Measurements from ENCODE around the gene C4A.
"Not testable (repeated sequence)": the region's sequence is repeated elsewhere in the genome, so short reads cannot be mapped to it uniquely, and the experiment has no call there.

DNA sequence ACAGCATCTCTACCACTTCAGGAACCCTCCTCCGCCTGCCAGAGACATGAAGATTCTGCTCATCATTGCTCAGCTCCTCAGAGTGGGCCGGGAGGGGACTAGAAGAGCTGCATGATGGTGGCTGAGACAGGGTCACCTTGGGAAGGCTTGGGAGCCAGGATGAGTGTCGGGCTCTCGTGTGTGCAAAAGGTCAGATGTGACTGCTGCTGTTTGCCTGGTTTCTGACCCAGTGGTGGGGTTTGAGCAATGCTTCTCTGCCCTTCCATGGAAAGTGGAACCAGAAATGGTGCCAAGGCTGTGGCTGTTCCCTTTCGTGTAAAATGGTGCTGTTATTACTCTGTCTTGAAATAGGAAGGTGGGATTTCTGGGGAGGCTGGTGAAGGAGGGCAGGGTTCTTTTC lies 31.9 kb downstream of the C4A start:
- TF ChIP-seq POLR2AphosphoS5 (IDR thresholded peaks at IDR 0.05): not testable (repeated sequence)
- TF ChIP-seq, protein P1, sequence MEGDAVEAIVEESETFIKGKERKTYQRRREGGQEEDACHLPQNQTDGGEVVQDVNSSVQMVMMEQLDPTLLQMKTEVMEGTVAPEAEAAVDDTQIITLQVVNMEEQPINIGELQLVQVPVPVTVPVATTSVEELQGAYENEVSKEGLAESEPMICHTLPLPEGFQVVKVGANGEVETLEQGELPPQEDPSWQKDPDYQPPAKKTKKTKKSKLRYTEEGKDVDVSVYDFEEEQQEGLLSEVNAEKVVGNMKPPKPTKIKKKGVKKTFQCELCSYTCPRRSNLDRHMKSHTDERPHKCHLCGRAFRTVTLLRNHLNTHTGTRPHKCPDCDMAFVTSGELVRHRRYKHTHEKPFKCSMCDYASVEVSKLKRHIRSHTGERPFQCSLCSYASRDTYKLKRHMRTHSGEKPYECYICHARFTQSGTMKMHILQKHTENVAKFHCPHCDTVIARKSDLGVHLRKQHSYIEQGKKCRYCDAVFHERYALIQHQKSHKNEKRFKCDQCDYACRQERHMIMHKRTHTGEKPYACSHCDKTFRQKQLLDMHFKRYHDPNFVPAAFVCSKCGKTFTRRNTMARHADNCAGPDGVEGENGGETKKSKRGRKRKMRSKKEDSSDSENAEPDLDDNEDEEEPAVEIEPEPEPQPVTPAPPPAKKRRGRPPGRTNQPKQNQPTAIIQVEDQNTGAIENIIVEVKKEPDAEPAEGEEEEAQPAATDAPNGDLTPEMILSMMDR (IDR thresholded peaks at IDR 0.05): not testable (repeated sequence)

Data from transverse colon (tissue), 4 donors.